OCI-LY1 (cell line): ENCODE data around the gene DUSP14.

Source experiments
- H2AFZ ChIP-seq: fragments of 200-600 bp; sonication (generic), shearing (Covaris generic); 2 replicates; pipeline ENCODE4 v1.6.0; 2014; ENCODE audit warnings: antibody characterized with exemption, mild to moderate bottlenecking, low read length
- H3F3A ChIP-seq: fragments of 200-600 bp; sonication (generic), shearing (Covaris generic); 2 replicates; pipeline ENCODE4 v1.6.0; 2014; ENCODE audit warnings: mild to moderate bottlenecking, antibody characterized with exemption, low read length, moderate library complexity; ENCODE audit not compliant: insufficient read depth
- H3K27ac ChIP-seq: fragments of 200-600 bp; sonication (generic); 2 replicates; pipeline ENCODE4 v1.5.1; 2014; ENCODE audit warnings: low read length, mixed run types, mild to moderate bottlenecking, low read depth; ENCODE audit not compliant: poor library complexity, severe bottlenecking
- H3K27me3 ChIP-seq: fragments of 200-600 bp; sonication (generic); 2 replicates; pipeline ENCODE4 v1.6.0; 2014; ENCODE audit warnings: antibody characterized with exemption, mild to moderate bottlenecking, low read length, moderate library complexity; ENCODE audit not compliant: insufficient read depth
- H3K36me3 ChIP-seq: fragments of 200-600 bp; sonication (generic); 2 replicates; pipeline ENCODE4 v1.6.1; 2014; ENCODE audit warnings: mild to moderate bottlenecking, antibody characterized with exemption, low read length, moderate library complexity, mixed read lengths; ENCODE audit not compliant: insufficient read depth
- H3K4me1 ChIP-seq: fragments of 200-600 bp; sonication (generic); 2 replicates; pipeline ENCODE4 v1.5.1; 2014; ENCODE audit warnings: mild to moderate bottlenecking, low read length, moderate library complexity; ENCODE audit not compliant: insufficient read depth, severe bottlenecking
- H3K4me2 ChIP-seq: fragments of 200-600 bp; sonication (generic), shearing (Covaris generic); 2 replicates; pipeline ENCODE4 v1.6.1; 2014; ENCODE audit warnings: low read length
- H3K4me3 ChIP-seq: fragments of 200-600 bp; sonication (generic); 2 replicates; pipeline ENCODE4 v1.5.1; 2014; ENCODE audit warnings: low read length, low read depth, mild to moderate bottlenecking, mixed read lengths; ENCODE audit not compliant: poor library complexity, severe bottlenecking
- H3K79me2 ChIP-seq: fragments of 200-600 bp; shearing (Covaris generic); 2 replicates; pipeline ENCODE4 v1.6.1; 2016; ENCODE audit warnings: mixed run types, low read length, mixed read lengths; ENCODE audit not compliant: insufficient read depth
- H3K9ac ChIP-seq: fragments of 200-600 bp; sonication (generic), shearing (Covaris generic); 2 replicates; pipeline ENCODE4 v1.6.1; 2014; ENCODE audit warnings: mild to moderate bottlenecking, low read length, mixed read lengths
- H3K9me2 ChIP-seq: fragments of 200-600 bp; sonication (generic), shearing (Covaris generic); 2 replicates; pipeline ENCODE4 v1.6.1; 2014; ENCODE audit warnings: low read depth, mild to moderate bottlenecking, low read length, mixed read lengths
- H3K9me3 ChIP-seq: fragments of 200-600 bp; shearing (Covaris generic); 2 replicates; pipeline ENCODE4 v1.6.1; 2014; ENCODE audit warnings: low read length, mixed read lengths
- H4K20me1 ChIP-seq: fragments of 200-600 bp; sonication (generic), shearing (Covaris generic); 2 replicates; pipeline ENCODE4 v1.6.0; 2016; ENCODE audit warnings: mild to moderate bottlenecking, low read length; ENCODE audit not compliant: insufficient read depth
- CTCF ChIP-seq: fragments of 200-600 bp; sonication (generic), shearing (Covaris generic); IDR thresholded peaks from 2 replicates; pipeline ENCODE4 v1.5.1; 2017; ENCODE audit warnings: mild to moderate bottlenecking, antibody characterized with exemption, low read length, moderate library complexity, mixed read lengths
- EZH2 ChIP-seq: fragments of 200-600 bp; sonication (generic), shearing (Covaris generic); IDR thresholded peaks from 2 replicates; pipeline ENCODE4 v1.8.0; 2017; ENCODE audit warnings: borderline replicate concordance, mixed run types, mild to moderate bottlenecking, antibody characterized with exemption, low read length, moderate library complexity, mixed read lengths

Gene DUSP14

GRCh38 chr17:37543637-37544052 is 54.0 kb downstream of the DUSP14 start:
- no peaks in the 10 kb centered on the region for H3K4me1 ChIP-seq
- H4K20me1 ChIP-seq: no peaks in the 10 kb centered on the region
- no peaks in the 10 kb centered on the region for H3K9me2 ChIP-seq
- no peaks in the 10 kb centered on the region for H3K27me3 ChIP-seq
- peaks cover 75% of the 10 kb centered on the region for H3K36me3 ChIP-seq
- TF ChIP-seq EZH2 (no peak), CTCF (no peak)
- H3K27ac ChIP-seq: no peak overlapping the region
- peaks cover 17% of the 10 kb centered on the region; the same call in 1 of the 2 replicates for H3K79me2 ChIP-seq
- no peak overlapping the region for H3K9ac ChIP-seq
- no peak overlapping the region for H3K4me3 ChIP-seq
- H3F3A ChIP-seq: peaks cover 5% of the 10 kb centered on the region; the same call in 1 of the 2 replicates
- H2AFZ ChIP-seq: no peak overlapping the region
- no peak overlapping the region for H3K4me2 ChIP-seq
- no peaks in the 10 kb centered on the region for H3K9me3 ChIP-seq

GRCh38 chr17:37545486-37545885 is 55.8 kb downstream of the DUSP14 start:
- Histone ChIP-seq H3K4me3 (no peak overlapping the region), H3K79me2 (peaks cover 31% of the 10 kb centered on the region), H3K9me2 (no peaks in the 10 kb centered on the region), H2AFZ (no peak overlapping the region), H3K27ac (no peak overlapping the region), H3K9me3 (no peaks in the 10 kb centered on the region), H3K27me3 (no peaks in the 10 kb centered on the region), H3K4me2 (no peak overlapping the region), H3F3A (peaks cover 5% of the 10 kb centered on the region; the same call in 1 of the 2 replicates), H3K9ac (no peak overlapping the region), H3K4me1 (no peaks in the 10 kb centered on the region), H4K20me1 (no peaks in the 10 kb centered on the region), H3K36me3 (peaks cover 61% of the 10 kb centered on the region)
- TF ChIP-seq CTCF: no peak
- TF ChIP-seq EZH2: no peak

GRCh38 chr17:37546302-37546701 is 56.6 kb downstream of the DUSP14 start:
- H3F3A ChIP-seq: peaks cover 4% of the 10 kb centered on the region; the same call in 1 of the 2 replicates
- no peaks in the 10 kb centered on the region for H3K27me3 ChIP-seq
- H3K4me1 ChIP-seq: no peaks in the 10 kb centered on the region
- no peak overlapping the region for H2AFZ ChIP-seq
- TF ChIP-seq CTCF: no peak
- no peak for TF ChIP-seq EZH2
- H3K9me3 ChIP-seq: no peaks in the 10 kb centered on the region
- H3K9ac ChIP-seq: no peak overlapping the region
- H3K4me3 ChIP-seq: no peak overlapping the region
- H3K9me2 ChIP-seq: no peaks in the 10 kb centered on the region
- no peak overlapping the region for H3K4me2 ChIP-seq
- H3K79me2 ChIP-seq: peaks cover 39% of the 10 kb centered on the region
- H3K36me3 ChIP-seq: peaks cover 61% of the 10 kb centered on the region
- no peak overlapping the region for H3K27ac ChIP-seq
- H4K20me1 ChIP-seq: no peaks in the 10 kb centered on the region
